Bronchial epithelial cell (primary cell): Measurements from ENCODE around the gene PTPN1. TPM values are rescaled to one million over a fixed set of nuclear protein-coding genes. Genes with fewer than 3 reads are reported as not detected.

Source experiments
- DNase-seq: peaks from one replicate; pipeline ENCODE4 v3.0.0-alpha.2; 2010; ENCODE audit warnings: low read depth
- FAIRE-seq: peaks from 2 replicates; lab custom pipeline; 2011; peaks lifted over from hg19 to GRCh38; lab: Jason Lieb, UNC
- H3K27me3 ChIP-seq: 2 replicates; pipeline ENCODE4 v1.5.1; 2011; ENCODE audit warnings: low read length; ENCODE audit not compliant: control insufficient read depth, insufficient read depth
- H3K36me3 ChIP-seq: 2 replicates; pipeline ENCODE4 v1.5.1; 2011; ENCODE audit warnings: low read length; ENCODE audit not compliant: control insufficient read depth, insufficient read depth
- H3K4me3 ChIP-seq: 2 replicates; pipeline ENCODE4 v1.5.1; 2011; ENCODE audit warnings: mild to moderate bottlenecking, low read depth, low read length, control low read depth
- CTCF ChIP-seq: IDR thresholded peaks from 2 replicates; pipeline ENCODE4 v1.5.1; 2011; ENCODE audit warnings: mild to moderate bottlenecking, moderate library complexity, low read length, control low read depth, inconsistent platforms; ENCODE audit not compliant: insufficient read depth, severe bottlenecking
- total RNA-seq: library from RNA; depleted of rRNA; stranded (reverse); fragments of >200 nt; gene quantifications from 2 replicates; pipeline ENCODE4 v1.2.1, GENCODE V29; 2014

The PTPN1 gene
- total RNA-seq, 1 donor from 2014 or later, result 18.4 TPM

- FAIRE-seq, result no peak
- Histone ChIP-seq H3K36me3 (peaks cover 11% of the 10 kb centered on the region), H3K27me3 (no peaks in the 10 kb centered on the region), H3K4me3 (no peak overlapping the region)
- TF ChIP-seq CTCF, result no peak
- no peak for DNase-seq
These were observed 80.1 kb downstream of the PTPN1 start for GRCh38 chr20:50590348-50590664.

- no peaks in the 10 kb centered on the region for H3K27me3 ChIP-seq
- DNase-seq, result no peak
- TF ChIP-seq CTCF, result no peak
- no peak overlapping the region for H3K4me3 ChIP-seq
- H3K36me3 ChIP-seq, result peaks cover 8% of the 10 kb centered on the region
- no peak for FAIRE-seq
These were observed 81.2 kb downstream of the PTPN1 start for GRCh38 chr20:50591233-50591852.

- no peak for DNase-seq
- H3K36me3 ChIP-seq, result peaks cover 3% of the 10 kb centered on the region
- H3K4me3 ChIP-seq, result no peak overlapping the region
- no peak for TF ChIP-seq CTCF
- no peak for FAIRE-seq
- H3K27me3 ChIP-seq, result no peaks in the 10 kb centered on the region
These were observed 82.3 kb downstream of the PTPN1 start for GRCh38 chr20:50592282-50593004.

GRCh38 chr20:50593005-50593335 is 82.8 kb downstream of the PTPN1 start:
- no peak overlapping the region for H3K4me3 ChIP-seq
- H3K36me3 ChIP-seq, result peaks cover 2% of the 10 kb centered on the region
- FAIRE-seq, result no peak
- no peak for DNase-seq
- H3K27me3 ChIP-seq, result no peaks in the 10 kb centered on the region
- no peak for TF ChIP-seq CTCF

- no peak for FAIRE-seq
- DNase-seq, result no peak
- no peak overlapping the region for H3K4me3 ChIP-seq
- TF ChIP-seq CTCF, result no peak
- H3K36me3 ChIP-seq, result peaks cover 2% of the 10 kb centered on the region
- no peaks in the 10 kb centered on the region for H3K27me3 ChIP-seq
These were observed 84.0 kb downstream of the PTPN1 start for GRCh38 chr20:50594231-50594590.
